Measurements from ENCODE around the gene GPC5.
"Not testable (repeated sequence)": the region's sequence is repeated elsewhere in the genome, so short reads cannot be mapped to it uniquely, and the experiment has no call there.

Gene GPC5

DNA sequence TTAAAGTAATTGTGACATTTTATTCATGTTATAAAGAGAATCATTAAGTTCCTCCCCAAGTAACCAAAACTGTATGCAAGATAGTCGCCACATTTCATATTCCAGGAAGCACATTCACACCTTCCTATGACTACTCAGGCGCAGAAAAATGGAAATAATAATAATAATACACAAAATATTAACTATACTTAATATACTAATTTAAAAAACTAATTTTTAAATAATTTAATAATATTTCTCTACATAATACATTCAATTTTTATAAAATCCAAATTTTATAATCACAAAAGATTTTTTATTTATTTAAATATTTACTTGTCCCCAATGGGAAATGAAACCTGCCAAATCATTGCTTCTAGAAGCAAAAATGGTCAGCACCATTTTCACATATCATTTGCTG lies 1030.8 kb downstream of the GPC5 start:
- DNase-seq: no peak

DNA sequence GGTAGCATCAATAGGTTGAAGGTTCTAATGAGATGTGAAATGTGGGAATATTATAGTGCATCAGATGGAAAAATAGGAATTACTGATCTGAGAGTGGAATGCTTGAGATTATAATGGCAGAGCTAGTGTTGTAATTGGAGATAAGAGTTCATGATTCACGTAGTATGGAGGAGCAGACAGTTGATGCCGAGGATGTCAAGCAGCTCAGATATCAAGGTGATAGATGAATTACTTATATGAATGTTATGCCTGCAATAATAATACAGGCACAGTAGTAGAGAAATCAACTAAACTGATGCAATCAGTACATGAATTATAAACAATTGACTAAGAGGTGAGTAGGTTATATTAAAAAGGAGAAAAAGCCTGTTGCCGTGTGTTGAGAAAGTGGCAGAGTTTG lies 1035.0 kb downstream of the GPC5 start:
- no peak for DNase-seq

DNA sequence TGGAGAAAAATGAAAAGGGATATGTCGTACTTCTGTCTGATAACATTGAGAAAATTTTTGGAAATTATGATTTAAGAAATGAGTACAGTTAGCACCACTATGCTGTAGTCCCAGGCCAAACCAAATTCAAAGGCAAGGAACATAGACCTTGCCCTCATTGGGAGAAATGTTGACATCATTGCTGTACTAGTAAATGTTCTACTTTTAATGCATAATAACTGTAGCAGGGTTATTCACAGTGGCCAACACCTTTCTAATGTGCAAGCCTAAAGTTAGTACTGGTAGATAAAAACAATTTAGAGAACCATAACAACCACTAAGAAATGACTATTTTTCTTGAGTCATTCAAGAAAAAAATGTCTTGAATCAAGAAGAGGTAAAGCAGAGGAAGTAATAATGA lies 1035.5 kb downstream of the GPC5 start:
- no peak for DNase-seq

DNA sequence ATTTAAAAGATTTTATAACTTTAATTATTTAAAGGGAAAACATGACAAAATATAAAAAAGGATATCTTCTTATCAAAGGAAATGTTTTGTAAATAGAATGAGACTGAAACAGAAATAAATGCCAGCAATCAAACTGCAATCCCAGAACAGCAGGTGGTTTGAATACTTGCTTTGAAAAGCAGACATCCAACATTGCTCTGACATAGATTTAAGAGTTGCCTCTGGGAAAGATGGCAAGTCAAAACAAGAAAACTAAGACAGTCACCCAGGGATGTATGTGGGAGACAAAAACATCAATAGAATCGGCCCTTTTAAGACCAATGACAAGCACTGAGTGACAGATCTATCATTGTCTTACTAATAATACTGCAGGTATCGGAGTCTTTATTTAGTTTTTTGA lies 1038.5 kb downstream of the GPC5 start:
- DNase-seq: no peak

DNA sequence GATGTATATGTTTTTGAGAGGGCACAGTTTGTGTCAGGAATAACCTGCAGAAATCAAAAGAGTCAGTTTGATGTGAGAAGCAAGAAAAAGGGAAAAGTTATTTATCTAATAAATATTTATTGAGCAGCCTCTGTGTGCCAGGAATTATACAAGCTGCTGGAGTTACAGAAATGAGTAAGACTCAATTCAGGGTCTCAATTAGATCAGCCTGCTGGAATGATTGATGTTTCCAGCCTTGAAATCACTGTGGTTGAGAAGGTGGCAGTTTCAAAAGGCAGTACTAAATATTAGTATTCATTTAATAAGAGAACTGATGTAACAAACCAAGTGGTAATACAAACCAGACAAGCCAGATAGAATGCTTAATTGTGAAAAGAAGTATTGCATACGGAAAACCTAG lies 1045.8 kb downstream of the GPC5 start:
- no peak for DNase-seq

DNA sequence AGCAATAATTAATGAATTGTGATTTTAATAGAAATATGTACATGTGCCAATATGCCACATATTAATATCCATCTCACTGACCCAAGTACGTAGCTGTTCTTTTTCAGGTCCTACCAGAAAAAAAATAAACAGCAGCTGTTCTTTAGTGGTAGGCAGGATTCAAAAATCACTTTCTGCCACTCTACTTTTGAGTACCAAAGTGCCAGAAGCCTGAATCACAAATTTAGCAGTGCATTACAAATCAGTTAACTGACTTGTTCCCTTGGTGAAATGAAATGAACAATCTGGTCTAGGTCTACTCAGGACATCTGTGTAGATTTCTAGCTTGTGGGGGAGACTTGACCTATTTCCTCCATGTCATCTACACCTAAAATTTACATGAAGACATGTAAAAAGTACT lies 1052.6 kb downstream of the GPC5 start:
- no peak for DNase-seq

DNA sequence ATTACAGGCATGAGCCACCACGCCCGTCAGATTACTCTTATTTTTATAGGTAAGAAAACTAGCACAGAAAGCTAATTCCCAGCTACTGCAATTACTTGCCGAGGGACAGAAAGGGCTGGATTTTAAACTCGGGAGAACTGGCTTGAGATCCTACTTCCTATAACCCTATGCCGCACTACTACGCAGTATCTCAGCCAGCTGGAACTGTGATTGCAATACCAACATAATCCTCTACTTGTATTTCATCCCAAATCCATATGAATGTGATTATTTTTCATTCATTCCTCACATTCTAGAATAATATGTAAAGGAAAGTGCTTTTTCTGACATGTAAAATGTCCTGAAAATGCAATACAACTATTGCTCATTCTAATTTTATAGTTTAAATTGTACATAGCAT lies 1054.4 kb downstream of the GPC5 start:
- no peak for DNase-seq

DNA sequence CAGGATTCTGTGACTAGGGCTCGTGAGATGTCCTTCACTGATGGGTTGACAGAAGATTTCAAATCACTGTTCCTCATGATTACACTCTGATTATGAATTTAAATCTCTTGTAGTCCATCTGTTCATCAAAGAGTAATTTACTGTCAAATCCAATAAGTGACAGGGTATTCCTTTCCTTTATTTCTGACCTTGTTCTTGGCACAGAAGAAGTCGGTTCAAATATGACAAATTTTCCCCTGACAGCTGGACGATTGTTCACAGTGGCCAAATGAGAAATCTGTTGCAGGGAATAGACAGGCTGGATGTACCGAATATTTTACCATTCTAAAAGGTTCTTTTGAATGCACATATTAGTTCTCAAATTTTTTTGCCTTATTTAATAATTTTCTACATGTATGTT lies 1060.9 kb downstream of the GPC5 start:
- no peak for DNase-seq

DNA sequence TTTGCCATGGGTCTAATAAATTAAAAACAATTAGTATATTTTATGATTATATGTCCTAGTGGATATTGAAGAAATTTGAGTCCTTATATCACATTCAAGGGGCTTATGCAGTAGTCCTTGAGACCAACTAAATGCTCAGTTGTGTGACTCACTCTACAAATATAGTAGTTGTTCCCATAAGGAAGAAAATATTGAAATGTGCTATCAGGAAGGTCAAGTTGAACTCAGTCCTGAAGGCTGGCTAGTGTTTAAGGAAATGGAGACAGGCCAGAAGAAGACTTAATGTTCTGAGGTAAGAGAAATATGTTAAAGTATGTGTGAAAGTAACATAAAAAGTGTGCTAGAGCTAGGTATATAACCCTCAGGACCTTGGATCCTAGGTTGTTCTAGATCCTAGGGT lies 1062.1 kb downstream of the GPC5 start:
- no peak for DNase-seq

DNA sequence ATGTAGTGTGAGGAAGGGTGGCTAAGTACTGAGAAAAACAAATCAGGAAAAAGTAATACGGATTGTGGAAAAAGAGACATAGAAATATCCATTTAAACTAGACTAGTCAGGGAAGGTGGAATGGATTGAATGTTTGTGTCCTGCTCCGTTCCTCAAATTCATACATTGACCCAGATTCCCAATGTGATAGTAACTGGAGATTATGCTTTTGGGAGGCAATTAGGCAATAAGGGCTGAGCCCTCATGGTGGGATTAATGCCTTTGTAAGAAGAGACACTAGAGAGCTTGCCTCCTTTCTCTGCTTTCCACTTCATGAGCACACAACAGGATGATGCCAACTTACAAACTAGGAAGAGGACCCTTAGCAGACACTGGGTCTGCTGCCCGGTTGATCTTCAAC lies 1063.0 kb downstream of the GPC5 start:
- DNase-seq: no peak

DNA sequence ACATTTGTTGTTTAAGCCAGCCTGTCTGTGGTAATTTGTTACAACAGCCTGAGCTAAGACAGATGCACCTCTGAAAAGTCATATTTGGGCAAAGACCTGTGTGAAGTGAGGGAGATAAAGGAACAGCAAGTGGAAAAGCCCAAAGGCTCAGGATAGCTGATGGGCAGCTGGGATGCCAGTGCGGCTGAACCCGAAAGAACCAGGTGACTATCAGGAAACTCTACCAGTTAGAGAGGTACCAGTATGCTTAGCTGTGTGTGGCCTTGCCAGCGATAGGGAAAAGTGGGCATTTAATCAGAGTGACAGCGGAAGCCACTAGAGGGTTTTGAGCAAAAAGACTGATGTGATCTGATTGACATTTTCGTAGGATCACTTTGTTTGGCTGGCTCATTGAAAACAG lies 1063.4 kb downstream of the GPC5 start:
- no peak for DNase-seq

DNA sequence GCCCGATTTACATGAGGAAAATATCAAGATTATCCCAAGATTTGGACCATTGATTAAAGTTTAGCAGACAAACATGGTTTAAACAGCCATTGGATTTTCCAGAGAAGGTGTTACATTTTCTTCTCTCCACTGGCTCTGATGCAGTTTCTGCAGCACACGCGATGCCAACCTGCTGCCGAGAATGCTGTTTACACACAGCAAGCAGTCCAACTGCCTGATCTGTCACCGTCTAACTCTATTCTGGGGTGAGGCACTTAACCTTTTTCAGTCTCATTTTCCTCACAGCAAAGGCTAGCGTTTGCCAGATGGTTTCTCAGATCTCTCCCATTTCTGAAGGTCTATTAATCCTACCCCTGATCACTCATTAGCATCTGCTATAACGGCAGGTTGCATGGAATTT lies 1064.7 kb downstream of the GPC5 start:
- no peak for DNase-seq

DNA sequence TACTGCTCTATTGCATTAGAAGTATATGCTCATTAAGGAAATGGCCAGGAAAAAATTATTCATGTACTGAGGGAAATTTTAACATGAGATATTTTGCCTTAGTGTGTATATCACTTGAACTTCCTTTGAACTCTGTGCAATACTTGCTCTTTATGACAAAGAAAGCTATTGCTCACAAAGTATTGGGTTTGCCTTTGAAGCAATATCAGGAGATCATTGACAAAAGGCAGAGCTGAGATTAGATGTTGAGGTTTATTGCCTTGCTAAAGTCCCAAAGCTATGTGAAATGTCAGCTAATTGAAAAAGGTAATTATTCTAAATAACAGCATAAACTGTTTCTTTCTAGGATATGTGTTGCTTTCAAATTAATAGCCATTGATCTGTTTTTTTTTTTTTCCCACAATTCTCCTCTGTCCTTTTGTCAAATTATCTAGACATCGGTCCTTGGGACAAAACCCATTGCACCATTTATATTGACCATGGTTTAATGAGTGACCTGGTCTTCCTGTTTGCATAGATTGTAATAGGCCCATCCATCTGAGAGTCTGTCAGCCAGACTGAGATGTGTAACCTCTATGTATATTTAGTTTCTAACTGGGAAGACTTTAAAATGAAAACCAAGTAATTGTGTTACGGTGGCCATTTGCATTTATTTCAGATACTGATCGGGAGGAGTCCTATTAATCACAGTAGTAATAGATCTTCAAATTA lies 1075.5 kb downstream of the GPC5 start:
- no peak for DNase-seq

DNA sequence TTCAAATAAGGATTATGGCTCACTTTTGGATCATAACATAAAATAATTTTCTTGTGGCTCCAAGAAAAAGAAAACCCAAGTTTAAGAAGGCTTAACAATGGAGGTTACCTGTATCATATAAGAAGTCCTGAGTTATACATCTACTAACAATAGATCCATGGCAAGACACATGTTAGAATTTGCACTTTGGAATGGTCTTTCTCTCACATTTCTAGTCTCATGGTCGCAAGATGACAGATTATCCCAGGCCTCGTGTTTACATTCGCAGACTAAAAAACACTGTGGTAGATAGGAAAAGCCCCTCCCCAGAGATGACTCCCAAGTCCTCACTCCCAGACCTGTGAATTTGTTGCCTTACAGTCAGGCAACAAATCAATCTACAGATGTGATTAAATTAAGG lies 1082.0 kb downstream of the GPC5 start:
- DNase-seq: no peak

DNA sequence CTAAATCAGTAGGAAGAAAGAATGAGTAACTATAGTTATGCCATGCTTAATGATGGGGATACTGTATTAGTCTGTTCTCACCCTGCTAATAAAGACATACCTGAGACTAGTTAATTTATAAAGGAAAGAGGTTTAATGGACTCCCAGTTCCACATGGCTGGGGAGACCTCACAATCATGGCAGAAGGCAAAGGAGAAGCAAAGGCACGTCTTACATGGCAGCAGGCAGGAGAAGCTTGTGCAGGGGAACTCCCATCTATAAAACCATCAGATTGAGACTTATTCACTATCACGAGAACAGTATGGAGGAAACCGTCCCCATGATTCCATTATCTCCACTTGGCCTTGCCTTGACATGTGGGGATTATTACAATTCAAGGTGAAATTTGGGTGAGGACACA lies 1084.4 kb downstream of the GPC5 start:
- not testable (repeated sequence) for DNase-seq

DNA sequence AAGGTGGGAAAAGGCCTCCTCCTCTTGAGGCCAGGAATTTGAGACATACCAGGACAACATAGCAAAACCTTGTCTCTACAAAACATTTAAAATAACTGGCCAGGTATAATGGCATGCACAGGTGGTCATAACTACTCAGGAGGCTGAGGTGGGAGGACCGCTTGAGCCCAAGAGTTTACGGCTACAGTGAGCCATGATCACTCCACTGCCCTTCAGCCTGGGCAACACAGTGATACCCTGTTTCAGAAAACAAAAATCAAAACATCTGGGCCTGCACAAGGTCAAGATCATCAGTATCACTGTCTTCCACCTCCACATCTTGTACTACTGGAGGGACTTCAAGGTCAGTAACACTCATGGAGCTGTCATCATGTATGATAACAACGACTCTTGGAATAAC lies 1085.5 kb downstream of the GPC5 start:
- no peak for DNase-seq

DNA sequence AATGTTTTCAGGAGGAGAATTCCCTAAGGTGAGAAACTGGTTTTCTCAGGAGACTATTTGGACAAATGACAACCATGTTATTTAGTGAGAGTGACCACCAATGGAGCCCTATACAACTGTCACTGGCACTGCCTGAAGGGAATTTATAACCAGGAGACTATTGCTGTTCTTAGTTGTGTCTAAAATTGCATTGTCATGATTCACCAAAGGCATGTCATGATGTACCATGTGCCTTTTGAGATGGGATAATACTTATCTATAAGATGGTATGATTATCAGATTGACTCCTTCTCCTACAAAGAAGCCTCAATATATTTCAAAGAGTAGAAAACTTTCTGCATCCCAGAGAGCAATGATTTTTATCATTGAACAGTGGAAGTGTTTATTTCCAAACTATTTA lies 1088.8 kb downstream of the GPC5 start:
- no peak for DNase-seq

DNA sequence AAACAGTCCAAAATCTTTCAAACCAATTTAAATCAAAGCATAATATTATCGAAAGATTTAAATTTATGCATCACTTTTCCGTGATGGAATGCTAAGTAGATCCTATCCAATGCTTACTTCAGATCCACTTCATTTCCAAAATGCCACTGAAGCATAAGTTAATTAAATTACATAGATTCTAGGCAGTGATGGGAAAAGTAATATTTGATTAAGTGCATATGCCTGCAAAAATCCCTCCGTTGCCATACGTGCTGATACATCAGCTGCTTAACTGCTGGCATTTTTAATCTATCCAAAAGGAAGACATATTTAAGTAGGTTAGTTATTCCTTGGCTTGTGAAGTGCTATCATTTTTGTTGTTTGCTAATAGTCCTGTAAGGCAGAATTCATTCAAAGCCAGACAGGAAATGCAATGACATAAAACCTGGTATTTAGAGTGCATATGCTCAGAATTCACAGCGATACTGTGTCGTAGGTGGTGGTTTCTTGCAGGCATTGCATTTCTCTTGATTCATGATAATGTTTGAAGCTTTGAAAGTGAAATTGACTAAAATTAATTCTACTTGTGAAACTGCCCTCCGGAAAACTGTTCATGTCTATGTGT lies 1089.9 kb downstream of the GPC5 start:
- DNase-seq: no peak

DNA sequence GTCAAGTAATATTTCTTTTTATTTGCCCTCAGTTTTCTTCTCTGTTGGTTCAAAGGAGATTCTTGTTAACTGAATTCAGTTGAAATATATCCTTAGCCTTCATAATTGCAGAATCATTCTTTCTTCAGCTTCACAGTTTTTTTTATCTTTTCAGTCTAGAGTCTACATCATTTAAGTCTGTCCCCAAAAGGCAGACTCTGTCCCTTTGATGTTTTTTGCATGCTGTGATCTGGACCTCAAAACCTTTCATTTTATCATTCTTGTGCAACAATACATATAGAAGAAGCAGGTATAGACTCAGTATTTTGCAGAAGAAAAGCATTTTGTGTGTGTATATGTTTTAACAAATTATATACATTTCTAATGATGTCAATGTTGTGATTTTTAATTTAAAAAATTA lies 1093.4 kb downstream of the GPC5 start:
- DNase-seq: no peak

DNA sequence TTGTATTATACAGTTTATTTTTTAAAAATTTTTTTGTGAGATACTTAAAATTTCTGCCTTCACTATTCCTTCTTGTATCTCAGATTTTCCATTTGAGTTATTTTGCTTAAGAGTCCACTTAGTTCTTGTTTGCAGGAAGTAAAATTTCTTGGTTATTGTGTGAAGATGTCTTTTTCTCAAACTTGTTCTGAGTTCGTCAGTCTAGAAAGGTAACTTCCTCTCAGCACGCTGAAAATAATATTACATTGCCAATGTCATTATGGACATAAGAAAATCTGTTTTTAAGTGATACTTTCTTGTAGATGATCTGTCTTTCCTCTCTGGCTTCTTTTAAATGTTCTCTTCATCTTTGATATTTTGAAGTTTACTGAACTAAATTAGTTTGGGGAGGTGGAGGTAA lies 1096.5 kb downstream of the GPC5 start:
- DNase-seq: no peak

DNA sequence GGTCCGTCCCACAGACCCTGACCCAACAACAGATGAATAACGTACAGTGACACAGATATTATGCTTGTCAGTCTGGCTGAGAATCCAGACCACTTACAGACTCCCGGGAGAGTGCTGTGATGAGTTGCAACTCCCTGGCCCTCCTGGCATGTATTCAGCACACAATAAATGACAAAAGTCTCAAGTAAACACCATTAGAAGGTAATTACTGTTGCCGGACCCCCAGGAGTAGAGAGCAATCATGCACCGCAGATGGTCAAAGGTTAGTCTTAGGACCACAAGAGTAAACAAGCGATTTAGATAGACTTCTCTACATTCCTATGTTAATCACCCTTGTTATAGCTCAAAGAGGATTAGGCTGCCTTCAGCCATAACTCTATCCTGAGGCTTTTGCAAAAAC lies 1101.8 kb downstream of the GPC5 start:
- no peak for DNase-seq

DNA sequence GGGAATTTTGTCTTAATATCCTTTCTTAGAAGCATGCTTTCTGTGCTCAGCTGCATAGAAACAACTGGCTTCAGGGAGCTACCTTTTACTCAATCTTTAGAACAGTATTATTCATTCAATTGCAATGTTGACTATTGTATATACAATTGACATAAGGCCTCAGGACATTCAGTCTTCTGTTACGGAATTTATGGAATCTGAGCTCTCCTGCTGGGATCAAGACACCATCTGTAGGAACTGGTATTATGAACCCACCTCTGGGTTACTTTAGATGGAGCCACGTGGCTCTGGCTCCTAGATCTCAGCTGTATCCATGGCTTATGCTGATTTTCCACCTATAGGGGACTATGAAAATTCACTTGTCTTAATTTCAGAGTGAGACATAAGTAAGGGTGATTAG lies 1112.0 kb downstream of the GPC5 start:
- no peak for DNase-seq

DNA sequence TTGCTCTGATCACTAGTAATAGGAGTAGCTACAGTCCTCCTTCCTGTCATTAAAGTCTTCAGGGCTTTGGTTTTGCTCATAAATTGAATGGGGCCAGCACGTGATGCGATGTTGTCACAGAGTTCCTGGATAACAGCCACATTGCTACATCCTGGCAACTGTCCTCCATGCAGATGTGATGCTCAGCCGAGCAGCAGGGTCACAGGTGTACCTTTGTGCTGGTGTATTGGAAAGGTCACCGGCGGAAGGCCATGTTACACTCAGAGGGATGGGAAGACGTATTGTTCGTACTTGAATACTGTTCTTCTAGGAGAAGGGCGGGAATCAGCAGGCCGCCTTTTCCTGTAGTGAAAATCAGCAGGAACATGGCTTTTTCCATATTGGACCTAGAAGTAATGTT lies 1114.4 kb downstream of the GPC5 start:
- DNase-seq: no peak

DNA sequence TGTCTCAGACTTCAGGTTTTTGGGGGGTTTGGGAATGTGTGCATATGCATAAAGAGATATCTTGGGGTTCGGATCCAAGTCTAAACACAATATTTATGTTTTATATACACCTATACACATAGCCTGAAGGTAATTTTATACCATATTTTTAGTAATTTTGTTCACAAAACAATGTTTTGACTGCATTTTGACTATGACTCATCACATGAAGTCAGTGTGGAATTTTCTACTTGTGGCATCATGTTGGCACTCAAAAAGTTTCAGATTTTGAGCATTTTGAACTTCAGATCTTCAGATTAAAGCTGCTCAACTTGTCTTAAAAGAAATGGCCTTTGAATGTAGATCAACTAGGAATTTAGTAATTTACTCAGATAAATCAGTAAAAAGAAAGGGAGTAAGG lies 1115.3 kb downstream of the GPC5 start:
- no peak for DNase-seq

DNA sequence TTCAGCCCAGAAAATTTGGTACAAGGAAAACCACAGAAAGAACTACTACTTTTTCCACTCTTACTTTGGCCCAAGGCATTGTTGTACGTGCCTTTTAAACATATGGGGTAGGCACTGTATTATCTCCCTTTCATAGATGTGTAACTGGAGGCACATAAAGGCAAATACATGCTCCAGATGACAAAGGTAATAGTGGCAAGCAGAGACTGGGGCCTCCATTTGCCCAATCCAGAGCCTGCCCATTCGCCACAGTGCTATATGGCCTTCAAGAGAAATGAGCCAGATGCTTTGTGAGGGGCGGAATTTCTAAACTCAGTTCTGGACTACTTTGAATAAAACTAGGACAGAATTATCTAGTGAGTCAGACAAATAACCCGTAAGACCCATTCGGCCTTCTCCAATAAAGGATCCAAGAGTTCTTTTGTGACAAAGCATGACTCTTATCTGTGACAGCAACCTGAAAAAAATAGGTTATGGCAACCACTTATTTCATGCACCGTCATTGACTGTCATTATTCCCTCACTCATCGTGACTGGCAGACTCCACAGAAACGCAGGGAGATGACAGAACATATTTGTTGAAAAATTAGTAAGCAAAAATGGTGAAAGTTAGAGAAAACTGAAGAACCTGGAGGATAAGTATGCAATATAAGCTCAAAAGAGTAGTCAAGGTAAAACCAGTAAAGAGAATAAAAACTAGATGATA lies 1116.2 kb downstream of the GPC5 start:
- no peak for DNase-seq
